SHP77 treated with DMSO at 0.1 percent for 48 hours (cell line): ENCODE data around the gene JDP2.
A peak's percentile ranks its signal among the peaks of the same experiment; 100 is the strongest.

Source experiments
- DNase-seq: peaks from one replicate; lab custom pipeline; 2025; lab: John Stamatoyannopoulos, UW

JDP2 gene

DNA sequence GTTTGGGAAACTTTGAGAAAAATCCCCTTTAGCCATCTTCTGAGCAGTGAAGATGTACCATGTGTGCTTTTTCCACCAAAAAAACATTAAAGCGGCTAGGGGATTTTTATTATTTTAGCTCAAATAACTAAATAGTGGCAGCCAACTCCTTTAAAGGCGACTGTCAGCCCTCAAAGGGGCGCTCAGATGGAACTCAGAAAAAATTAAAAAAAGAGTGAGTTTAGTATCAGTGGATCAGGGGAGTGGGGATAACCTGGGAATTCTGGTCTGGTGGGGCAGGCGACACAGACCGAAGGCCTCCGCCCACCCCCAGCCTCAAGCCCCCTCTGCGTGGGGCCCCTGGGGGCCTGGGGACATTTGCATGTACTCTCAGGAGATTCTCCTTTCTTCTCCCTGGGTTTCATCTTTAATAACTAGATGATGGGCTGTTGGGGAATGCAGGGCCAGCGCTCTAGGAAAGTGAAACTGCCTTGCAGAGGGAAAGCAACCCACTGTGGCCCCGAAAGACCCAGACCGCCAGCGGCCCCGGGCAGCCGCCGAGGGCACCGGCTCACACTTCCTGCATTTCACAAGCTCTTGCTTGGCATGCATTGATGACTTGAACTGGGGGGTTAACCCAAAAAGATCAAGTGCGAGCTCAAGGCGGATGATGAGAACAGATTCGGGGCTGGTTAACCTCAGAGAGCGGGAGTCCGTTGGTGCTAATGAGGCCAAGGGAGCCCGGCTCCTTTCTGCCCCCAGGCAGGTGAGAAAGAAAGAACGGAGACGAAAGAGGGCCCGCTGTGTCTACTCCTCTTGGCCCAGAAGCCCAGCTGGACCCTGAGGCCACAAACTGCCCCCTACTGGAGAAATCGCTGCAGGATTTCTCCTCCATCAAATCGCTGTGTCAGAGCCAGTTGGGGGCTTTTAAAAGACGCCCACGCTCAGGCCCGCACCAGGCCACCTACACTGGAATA is 87.1 kb downstream of the JDP2 start:
- no peak for DNase-seq

DNA sequence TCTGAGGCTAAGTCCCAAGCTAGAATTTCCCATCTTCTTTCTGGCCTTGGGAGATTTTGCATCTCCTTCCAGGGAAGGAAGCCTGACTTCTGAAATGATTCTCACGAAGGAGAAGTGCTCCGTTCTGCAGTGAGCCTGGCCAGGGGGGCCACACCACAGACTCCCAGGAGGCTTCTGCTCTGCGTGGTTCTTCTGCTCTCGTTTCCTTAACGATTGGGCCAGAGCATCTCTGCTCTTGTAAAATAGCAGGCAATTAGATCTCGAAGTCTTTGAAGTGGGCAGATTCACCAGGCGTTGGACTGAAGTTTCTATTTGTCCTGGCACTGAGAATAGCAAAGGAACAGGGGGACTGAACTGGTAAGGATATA is 87.8 kb downstream of the JDP2 start:
- no peak for DNase-seq

DNA sequence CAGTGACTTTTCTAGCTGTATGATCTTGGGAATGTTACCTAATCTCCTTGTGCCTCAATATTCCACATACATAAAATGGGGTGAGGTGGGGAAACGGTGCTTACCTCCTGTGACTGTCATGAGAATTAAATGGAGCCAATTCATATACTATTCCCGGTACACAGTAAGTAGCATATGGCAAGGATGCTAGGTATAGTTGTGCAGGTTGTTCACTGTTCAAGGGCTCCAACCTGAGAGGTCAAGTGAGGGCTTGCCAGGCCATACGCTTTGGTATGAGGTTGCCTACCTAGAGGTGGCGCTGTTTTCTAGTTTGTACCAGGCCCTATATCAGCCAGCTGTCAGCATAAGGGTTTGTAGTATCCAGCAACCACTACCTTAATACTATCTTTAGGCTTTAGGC is 90.8 kb downstream of the JDP2 start:
- peak; percentile 6 for DNase-seq

DNA sequence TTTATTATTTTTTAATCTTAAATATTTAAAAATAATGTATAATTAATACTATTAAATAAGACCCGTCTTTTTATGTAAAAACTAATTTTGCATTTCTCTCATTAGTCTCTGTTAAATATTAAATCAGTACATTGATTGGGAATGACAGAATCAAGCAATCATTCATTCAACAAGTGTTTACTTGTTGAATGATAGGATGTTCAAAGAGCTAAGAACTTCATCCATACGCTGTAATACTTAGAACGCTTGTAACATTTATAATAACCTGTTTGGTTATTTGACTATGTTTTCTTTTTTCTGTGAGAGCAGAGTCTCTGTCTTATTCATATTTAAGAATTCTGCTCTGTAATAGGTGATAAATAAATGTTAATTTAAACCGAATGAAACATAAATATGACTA is 91.6 kb downstream of the JDP2 start:
- DNase-seq, result no peak

DNA sequence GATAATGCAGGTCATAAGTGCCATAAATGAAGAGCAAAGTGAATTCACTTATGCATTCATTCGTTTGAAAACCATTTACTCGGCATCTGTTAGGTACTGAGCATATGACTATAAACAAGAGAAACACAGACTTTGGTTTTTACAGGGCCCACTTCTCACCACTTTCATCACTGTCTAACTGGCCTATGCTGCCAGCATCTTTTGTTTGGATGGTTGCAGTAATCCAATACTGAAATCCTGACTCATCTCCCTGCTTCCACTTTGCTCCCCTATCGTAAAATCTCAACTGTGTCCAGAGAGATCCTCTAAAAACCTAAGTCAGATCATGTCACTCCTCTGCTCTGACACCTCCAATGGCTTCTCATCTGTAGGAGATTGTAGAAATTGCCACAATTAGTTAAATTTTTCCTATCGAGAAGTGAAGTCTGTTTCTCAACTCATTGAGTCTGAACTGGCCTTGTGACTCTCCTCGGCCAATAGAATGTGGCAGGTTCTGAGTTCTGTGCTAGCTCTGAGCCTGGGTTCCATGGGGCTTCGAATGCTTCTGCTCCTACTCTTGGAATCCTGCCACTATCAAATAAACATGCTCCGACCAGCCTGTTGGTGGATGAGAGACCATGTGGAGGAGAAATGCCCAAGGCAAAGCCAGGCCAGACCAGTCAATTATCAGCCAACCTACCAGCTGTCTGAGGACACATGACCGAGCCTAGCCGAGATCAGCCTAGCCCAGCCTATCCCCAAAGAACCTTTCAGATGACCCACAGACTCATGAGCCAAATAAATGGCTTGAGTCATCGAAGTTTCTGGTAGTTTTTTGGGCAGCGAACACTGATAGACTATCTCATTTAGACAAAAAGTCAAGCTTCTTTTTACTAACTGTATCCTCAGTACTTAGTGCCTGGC is 92.3 kb downstream of the JDP2 start:
- DNase-seq, result no peak

DNA sequence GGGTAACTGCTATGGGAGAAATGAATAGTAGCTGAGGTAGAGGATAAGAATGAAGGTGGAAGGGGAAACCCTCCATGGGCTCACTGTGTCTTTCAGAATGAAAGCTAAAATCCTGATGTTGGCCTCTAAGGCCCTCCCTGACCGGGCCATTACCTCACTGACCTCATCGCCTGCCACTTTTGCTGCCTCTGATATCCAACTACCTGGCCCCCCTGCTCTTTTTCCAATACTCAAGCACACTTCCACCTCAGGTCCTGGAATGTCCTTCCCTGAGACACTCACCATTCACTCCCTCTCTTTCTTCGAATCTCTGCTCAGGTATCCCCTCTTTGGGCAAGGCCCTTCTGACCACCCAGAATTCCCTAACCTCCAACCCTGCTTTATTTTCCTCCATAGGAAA is 93.0 kb downstream of the JDP2 start:
- DNase-seq, result no peak

DNA sequence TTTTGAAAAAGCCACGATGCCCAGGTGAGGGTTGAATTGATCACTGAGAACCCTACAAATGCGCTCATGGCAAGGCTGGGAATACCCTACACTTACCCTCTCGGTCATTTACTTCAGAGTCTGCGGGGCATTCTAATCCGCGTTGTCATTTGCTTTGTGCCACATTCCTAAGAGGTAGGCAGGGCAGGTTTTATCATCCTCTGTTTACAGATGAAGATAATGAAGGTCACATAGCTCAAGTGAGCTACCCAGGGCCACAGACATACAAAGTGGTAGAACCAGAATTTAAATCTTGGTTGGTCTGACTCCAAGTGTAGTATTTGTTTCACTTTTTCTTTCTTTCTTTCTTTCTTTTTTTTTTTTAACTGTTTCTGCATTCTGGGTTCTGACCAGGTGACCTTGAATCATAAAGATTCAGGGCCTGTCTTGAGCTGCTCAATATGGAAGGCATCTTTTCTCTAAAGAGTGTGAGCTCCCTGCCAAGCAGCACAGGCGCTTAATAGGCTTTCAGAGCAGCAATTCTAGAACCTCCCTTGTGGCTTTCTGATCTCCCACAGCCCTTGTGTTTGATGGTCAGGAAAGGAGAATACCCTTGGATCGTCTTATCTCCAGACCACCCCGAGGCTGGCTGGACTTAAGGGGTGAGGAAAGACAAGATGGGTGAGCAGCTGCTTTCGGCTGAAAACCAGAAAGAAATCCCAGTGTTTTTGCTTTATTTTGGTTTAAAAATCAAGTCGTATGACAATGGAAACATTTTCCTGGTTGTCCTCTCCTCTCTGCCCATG is 93.8 kb downstream of the JDP2 start:
- DNase-seq, result no peak

DNA sequence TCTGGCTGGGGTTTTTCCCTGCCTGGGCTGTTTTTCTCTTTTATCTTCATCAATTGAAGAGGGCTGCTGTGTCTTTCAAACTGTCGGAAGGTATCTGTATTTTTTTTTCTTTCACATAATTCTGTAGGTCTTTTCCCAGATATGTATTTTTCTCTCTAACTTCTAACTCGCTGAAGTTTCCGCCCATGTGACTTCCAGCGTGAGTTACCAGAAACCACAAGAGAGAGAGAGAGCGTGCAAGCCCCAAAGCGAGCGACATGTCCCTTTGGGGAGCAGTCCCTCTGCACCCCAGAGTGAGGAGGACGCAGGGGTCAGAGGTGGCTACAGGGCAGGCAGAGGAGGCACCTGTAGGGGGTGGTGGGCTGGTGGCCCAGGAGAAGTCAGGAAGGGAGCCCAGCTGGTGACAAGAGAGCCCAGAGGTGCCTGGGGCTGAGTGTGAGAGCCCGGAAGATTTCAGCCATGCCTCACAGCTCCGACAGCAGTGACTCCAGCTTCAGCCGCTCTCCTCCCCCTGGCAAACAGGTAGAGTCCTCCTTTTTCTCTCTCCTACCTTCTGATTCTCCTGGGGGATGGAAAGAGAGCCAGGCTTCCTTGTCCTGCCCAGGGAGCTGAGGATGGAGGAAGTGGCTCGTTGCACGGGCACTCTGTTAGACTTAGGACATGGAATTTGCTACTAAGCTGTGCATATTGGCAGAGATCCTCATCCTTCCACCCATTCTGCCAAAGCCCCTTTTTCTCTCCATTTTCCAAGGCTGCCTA is 94.6 kb downstream of the JDP2 start, which contains the start of gene BATF:
Gene BATF, plus strand, starts transcription at position 246 of the 759 bp plus-strand sequence. Its CDS starts 214 bp downstream, at position 460.
- no peak for DNase-seq

DNA sequence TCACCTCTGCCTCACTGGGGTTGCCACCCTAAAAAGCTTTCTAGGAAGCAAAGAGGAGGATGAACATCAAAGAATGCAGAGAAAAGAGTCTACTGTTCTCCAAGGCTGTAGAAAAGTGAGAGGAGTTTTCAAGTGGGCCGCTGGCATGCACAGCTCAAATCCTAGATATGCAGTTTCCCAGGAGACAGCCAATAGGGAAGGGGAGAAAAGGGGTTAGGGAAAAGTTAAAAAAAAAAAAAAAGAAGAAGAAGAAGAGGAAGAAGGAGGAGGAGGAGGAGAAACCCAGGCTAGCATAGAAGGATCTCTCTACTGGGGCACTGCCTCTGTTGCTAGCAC is 95.1 kb downstream of the JDP2 start:
- DNase-seq, result no peak
